ENCODE data around the gene LRRC10.

LRRC10 gene

GRCh38 chr12:69648476-69648875, 37.8 kb upstream of the LRRC10 start:
- TF ChIP-seq GABPA (IDR thresholded peaks at IDR 0.05; ENCODE audit: low read depth): no peak
- no peak for TF ChIP-seq REST (IDR thresholded peaks at IDR 0.05; ENCODE audit: insufficient replicate concordance, low read depth)
- TF ChIP-seq POLR2AphosphoS5 (IDR thresholded peaks at IDR 0.05; ENCODE audit: low read depth): no peak
- no peak for TF ChIP-seq CTCF (IDR thresholded peaks at IDR 0.05; ENCODE audit: insufficient read depth, low read length)
- no peak for TF ChIP-seq SPI1 (IDR thresholded peaks at IDR 0.05; ENCODE audit: borderline replicate concordance, low read depth)
- no peak for DNase-seq (ENCODE audit: low read depth in 1 of 2, low spot score in 1 of 2)
- Histone ChIP-seq H3K27me3 (ENCODE audit: insufficient read depth, poor library complexity, severe bottlenecking) (no peaks in the 10 kb centered on the region), H3K4me3 (replicated peaks; ENCODE audit: insufficient read depth, low read length) (no peak overlapping the region), H3K27ac (replicated peaks) (no peak overlapping the region)

- no peak for DNase-seq (ENCODE audit: low read depth in 1 of 2, low spot score in 1 of 2)
- TF ChIP-seq CTCF (IDR thresholded peaks at IDR 0.05; ENCODE audit: insufficient read depth, low read length) (no peak), POLR2AphosphoS5 (IDR thresholded peaks at IDR 0.05; ENCODE audit: low read depth) (no peak), REST (IDR thresholded peaks at IDR 0.05; ENCODE audit: insufficient replicate concordance, low read depth) (no peak), GABPA (IDR thresholded peaks at IDR 0.05; ENCODE audit: low read depth) (no peak), SPI1 (IDR thresholded peaks at IDR 0.05; ENCODE audit: borderline replicate concordance, low read depth) (no peak)
- Histone ChIP-seq H3K27ac (replicated peaks) (no peak overlapping the region), H3K27me3 (ENCODE audit: insufficient read depth, poor library complexity, severe bottlenecking) (no peaks in the 10 kb centered on the region), H3K4me3 (replicated peaks; ENCODE audit: insufficient read depth, low read length) (no peak overlapping the region)
These were observed 36.5 kb upstream of the LRRC10 start for GRCh38 chr12:69647178-69647577.

GRCh38 chr12:69645031-69645430, 34.3 kb upstream of the LRRC10 start:
- no peak for TF ChIP-seq GABPA (IDR thresholded peaks at IDR 0.05; ENCODE audit: low read depth)
- TF ChIP-seq REST (IDR thresholded peaks at IDR 0.05; ENCODE audit: insufficient replicate concordance, low read depth): no peak
- TF ChIP-seq CTCF (IDR thresholded peaks at IDR 0.05; ENCODE audit: insufficient read depth, low read length): no peak
- TF ChIP-seq SPI1 (IDR thresholded peaks at IDR 0.05; ENCODE audit: borderline replicate concordance, low read depth): no peak
- no peak for TF ChIP-seq POLR2AphosphoS5 (IDR thresholded peaks at IDR 0.05; ENCODE audit: low read depth)
- no peak overlapping the region for H3K4me3 ChIP-seq (replicated peaks; ENCODE audit: insufficient read depth, low read length)
- no peak overlapping the region for H3K27ac ChIP-seq (replicated peaks)
- no peaks in the 10 kb centered on the region for H3K27me3 ChIP-seq (ENCODE audit: insufficient read depth, poor library complexity, severe bottlenecking)
- no peak for DNase-seq (ENCODE audit: low read depth in 1 of 2, low spot score in 1 of 2)

Measured in HL-60 (cell line).